HepG2 (cell line): ENCODE measurements around the gene TMEM63C. TPM values are rescaled to one million over a fixed set of nuclear protein-coding genes. Genes with fewer than 3 reads are reported as not detected.

Source experiments
- ATAC-seq: fragments of 200-7000 bp; cut with Tn5 transposase; 3 replicates; pipeline ENCODE4 v1.9.1; 2020; ENCODE audit warnings: mild to moderate bottlenecking, moderate library complexity
- BruUV-seq: library from RNA; stranded (reverse); fragments of 400-500 nt; replicated peaks from 2 replicates; lab custom pipeline; 2021; lab: Mats Ljungman, UMichigan
- CTCF ChIA-PET: fragments of 300-600 bp; formaldehyde crosslinking; extraction: SDS; loops from one replicate; lab custom pipeline; 2021; ENCODE audit warnings: low total read pairs, inconsistent platforms, low intra/inter-chr PET ratio; lab: Yijun Ruan, JAX
- POLR2A ChIA-PET: fragments of 350-600 bp; sonication (Branson Sonifier 250); formaldehyde crosslinking; loops from one replicate; lab custom pipeline; 2020; ENCODE audit warnings: antibody characterized with exemption, inconsistent platforms; lab: Yijun Ruan, JAX
- DNase-seq: peaks from one replicate; pipeline ENCODE4 v3.0.0-alpha.2; 2015; ENCODE audit warnings: low spot score
- FAIRE-seq: peaks from 3 replicates; lab custom pipeline; 2011; peaks lifted over from hg19 to GRCh38; lab: Jason Lieb, UNC
- H2AFZ ChIP-seq: one replicate; pipeline ENCODE4 v1.6.1; 2011; ENCODE audit warnings: low read length, inconsistent platforms
- H3K27ac ChIP-seq: fragments of 300-600 bp; 3 replicates; pipeline ENCODE4 v1.8.0; 2011; ENCODE audit warnings: mixed run types, mild to moderate bottlenecking, mixed read lengths, low read length, inconsistent platforms; ENCODE audit not compliant: insufficient read depth; ENCODE audit errors: extremely low read length
- H3K27me3 ChIP-seq, 2 experiments: fragments of 200-600 bp in 1 of 2; 2 replicates in 1 of 2; 3 replicates in 1 of 2; pipeline versions ENCODE4 v1.6.0 to v1.8.0; 2011; ENCODE audit warnings: low read length in 2 of 2, mild to moderate bottlenecking in 2 of 2, moderate library complexity in 2 of 2, inconsistent platforms in 1 of 2; ENCODE audit not compliant: insufficient read depth in 2 of 2, control insufficient read depth in 1 of 2
- H3K36me3 ChIP-seq, 2 experiments: fragments of 200-600 bp in 1 of 2; replicated peaks in 1 of 2; 2 replicates in 1 of 2; 3 replicates in 1 of 2; pipeline versions ENCODE4 v1.5.1 to v1.8.0; 2011; ENCODE audit warnings: low read length in 2 of 2, inconsistent platforms in 1 of 2; ENCODE audit not compliant: insufficient read depth in 2 of 2, control insufficient read depth in 1 of 2
- H3K4me1 ChIP-seq: 2 replicates; pipeline ENCODE4 v1.5.1; 2012; ENCODE audit warnings: low read length, inconsistent platforms; ENCODE audit not compliant: insufficient read depth
- H3K4me2 ChIP-seq: 2 replicates; pipeline ENCODE4 v1.6.0; 2011; ENCODE audit warnings: low read depth, low read length, inconsistent platforms
- H3K4me3 ChIP-seq, 3 experiments: fragments of 200-600 bp in 1 of 3; sonication (generic), shearing (Covaris generic) in 1 of 3; replicated peaks in 1 of 3; 2 replicates each; pipeline ENCODE4 v1.5.1; 2011 to 2016; ENCODE audit warnings: low read length in 3 of 3, inconsistent platforms in 2 of 3, low read depth in 2 of 3, mild to moderate bottlenecking in 2 of 3, control low read depth in 1 of 3, mixed read lengths in 1 of 3; ENCODE audit not compliant: insufficient read depth in 1 of 3
- H3K79me2 ChIP-seq: one replicate; pipeline ENCODE4 v1.6.1; 2011; ENCODE audit warnings: low read length, inconsistent platforms; ENCODE audit not compliant: insufficient read depth
- H3K9ac ChIP-seq: 2 replicates; pipeline ENCODE4 v1.6.0; 2011; ENCODE audit warnings: mild to moderate bottlenecking, low read depth, low read length, inconsistent platforms; ENCODE audit not compliant: insufficient read depth
- H3K9me3 ChIP-seq: 2 replicates; pipeline ENCODE4 v1.5.1; 2012; ENCODE audit warnings: mild to moderate bottlenecking, low read length
- H4K20me1 ChIP-seq: 2 replicates; pipeline ENCODE4 v1.6.0; 2011; ENCODE audit warnings: inconsistent platforms, mild to moderate bottlenecking, low read length, moderate library complexity; ENCODE audit not compliant: insufficient read depth
- FOXP1 ChIP-seq, 2 experiments: fragments of 450-650 bp in 1 of 2; IDR thresholded peaks; 2 replicates each; pipeline ENCODE4 v1.6.1; 2017 to 2018; ENCODE audit warnings: antibody characterized with exemption in 1 of 2
- KDM1A ChIP-seq: IDR thresholded peaks from 2 replicates; pipeline ENCODE4 v1.6.1; 2016; ENCODE audit warnings: missing compliant biosample characterization
- NR0B2 ChIP-seq: sonication (generic); formaldehyde crosslinking; IDR thresholded peaks from 2 replicates; pipeline ENCODE4 v1.4.0; 2020; ENCODE audit warnings: mild to moderate bottlenecking, missing genetic modification reagents
- SAFB2 ChIP-seq: sonication (generic); formaldehyde crosslinking; IDR thresholded peaks from 2 replicates; pipeline ENCODE4 v1.5.1; 2020; ENCODE audit warnings: missing genetic modification reagents, low read depth, mild to moderate bottlenecking, borderline replicate concordance
- SMYD3 ChIP-seq: sonication (generic); formaldehyde crosslinking; IDR thresholded peaks from 2 replicates; pipeline ENCODE4 v1.8.1; 2023; ENCODE audit warnings: mild to moderate bottlenecking, missing genetic modification reagents
- STAG1 ChIP-seq: sonication (generic); formaldehyde crosslinking; IDR thresholded peaks from 2 replicates; pipeline ENCODE4 v1.4.0; 2020; ENCODE audit warnings: missing genetic modification reagents
- THAP9 ChIP-seq: sonication (generic); formaldehyde crosslinking; IDR thresholded peaks from 2 replicates; pipeline ENCODE4; 2020; ENCODE audit warnings: missing genetic modification reagents, mild to moderate bottlenecking, borderline replicate concordance
- ZBTB2 ChIP-seq: sonication (generic); formaldehyde crosslinking; IDR thresholded peaks from 2 replicates; pipeline ENCODE4 v1.8.0; 2022; ENCODE audit warnings: low read depth, missing genetic modification reagents
- ZNF263 ChIP-seq: sonication (generic); formaldehyde crosslinking; IDR thresholded peaks from 2 replicates; pipeline ENCODE4 v1.4.0; 2020; ENCODE audit warnings: missing genetic modification reagents
- ZNF282 ChIP-seq: fragments of 450-650 bp; IDR thresholded peaks from 2 replicates; pipeline ENCODE4 v1.6.1; 2018; ENCODE audit not compliant: partially characterized antibody
- ZNF513 ChIP-seq: sonication (generic); formaldehyde crosslinking; conservative IDR thresholded peaks from 2 replicates; pipeline ENCODE4 v1.5.0; 2020; ENCODE audit warnings: missing genetic modification reagents
- ZNF788 ChIP-seq: sonication (generic); formaldehyde crosslinking; IDR thresholded peaks from 2 replicates; pipeline ENCODE4 v1.5.0; 2020; ENCODE audit warnings: mild to moderate bottlenecking, missing genetic modification reagents, borderline replicate concordance
- ZNF878 ChIP-seq: sonication (generic); formaldehyde crosslinking; IDR thresholded peaks from 2 replicates; pipeline ENCODE4 v1.8.1; 2023; ENCODE audit warnings: mild to moderate bottlenecking, missing genetic modification reagents, moderate library complexity
- ZSCAN9 ChIP-seq: IDR thresholded peaks from 2 replicates; pipeline ENCODE4 v1.6.1; 2016; ENCODE audit warnings: borderline replicate concordance
- WGBS: methylation state at CpG from one replicate; pipeline ENCODE4 v1.1.6; 2017; ENCODE audit warnings: low lambda C conversion rate; 5-methylcytosine and 5-hydroxymethylcytosine counted together
- in situ Hi-C: cut with HindIII; loops from 2 replicates; pipeline ENCODE4 v1.10.0; 2017; ENCODE audit warnings: low pct_unique_long_range_greater_than_20kb; ENCODE audit not compliant: extremely low pct_ligation_motif_present
- intact Hi-C: fragments of 100-400 bp; cut with micrococcal nuclease; formaldehyde crosslinking; loops from one replicate; pipeline ENCODE4 v1.10.0; 2022; ENCODE audit not compliant: unreplicated experiment
- polyA plus RNA-seq, 8 experiments: library from polyadenylated mRNA; depleted of rRNA in 3 of 8; stranded (reverse) in 7 of 8; unstranded in 1 of 8; fragments of >200 nt; fragmentation: Illumina TruSeq in 4 of 8; extraction: Trizol in 4 of 8; gene quantifications; 2 replicates each; pipeline versions ENCODE4 v1.2.1 to v1.2.3, GENCODE V29; 2011 to 2016; ENCODE audit warnings: low read depth in 4 of 8, missing spikeins in 1 of 8, mixed read lengths in 1 of 8; ENCODE audit not compliant: insufficient read depth in 1 of 8
- total RNA-seq, 5 experiments: library from RNA; depleted of rRNA; stranded (reverse); fragments of >200 nt; fragmentation: Illumina TruSeq; extraction: Trizol; gene quantifications; 2 replicates each; pipeline ENCODE4 v1.2.3, GENCODE V29; 2016; ENCODE audit warnings: low read depth in 1 of 5
- TF ChIP-seq, protein P1 (sequence below): sonication (generic); formaldehyde crosslinking; IDR thresholded peaks from 2 replicates; pipeline ENCODE4 v1.8.0; 2022; ENCODE audit warnings: missing genetic modification reagents, low read depth, mild to moderate bottlenecking, borderline replicate concordance
- TF ChIP-seq, protein P2 (sequence below): sonication (generic); formaldehyde crosslinking; IDR thresholded peaks from 2 replicates; pipeline ENCODE4 v1.8.1; 2023; ENCODE audit warnings: mild to moderate bottlenecking, inconsistent platforms, moderate library complexity, missing genetic modification reagents, borderline replicate concordance

Gene TMEM63C
- total and polyA plus RNA-seq, 2 of the 13 experiments (the other 11 are each of a cell fraction or from before 2014, with no cell fraction given) = 0.17 to 0.27 TPM

- H3K79me2 ChIP-seq = no peaks in the 10 kb centered on the region
- in situ Hi-C loops = no loop called here
- FAIRE-seq (no peak), ATAC-seq (no peak), DNase-seq (no peak)
- H3K27ac ChIP-seq = no peak overlapping the region
- no TSS peak for BruUV-seq
- H2AFZ ChIP-seq = no peak overlapping the region
- no peaks in the 10 kb centered on the region for H4K20me1 ChIP-seq
- 93% methylated on average over 1 of the region's 1 CpG for WGBS
- no peaks in the 10 kb centered on the region for H3K36me3 ChIP-seq
- H3K9ac ChIP-seq = no peak overlapping the region
- ChIA-PET CTCF (no interaction called here), POLR2A (no interaction called here)
- H3K27me3 ChIP-seq = no peaks in the 10 kb centered on the region
- H3K4me3 ChIP-seq = no peak overlapping the region
- H3K4me2 ChIP-seq = no peak overlapping the region
- no peaks in the 10 kb centered on the region for H3K9me3 ChIP-seq
- intact Hi-C loops = no loop called here
- no peaks in the 10 kb centered on the region for H3K4me1 ChIP-seq
- no peak for TF ChIP-seq NR0B2
- TF ChIP-seq, protein P1, sequence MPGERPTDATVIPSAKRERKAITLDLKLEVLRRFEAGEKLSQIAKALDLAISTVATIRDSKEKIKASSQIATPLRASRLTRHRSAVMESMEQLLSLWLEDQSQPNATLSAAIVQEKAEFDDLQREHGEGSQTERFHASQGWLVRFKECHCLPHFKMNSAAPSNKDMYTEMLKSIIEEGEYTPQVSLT = no peak
- TF ChIP-seq STAG1 = no peak
- no peak for TF ChIP-seq ZNF878 (CRISPR knock-in tag)
- TF ChIP-seq KDM1A (CRISPR knock-in tag) = no peak
- no peak for TF ChIP-seq ZNF263 (CRISPR knock-in tag)
- no peak for TF ChIP-seq SMYD3 (CRISPR knock-in tag)
- TF ChIP-seq THAP9 (CRISPR knock-in tag) = no peak
- TF ChIP-seq SAFB2 (CRISPR knock-in tag) = no peak
- no peak for TF ChIP-seq ZBTB2
- no peak for TF ChIP-seq ZNF788 (CRISPR knock-in tag)
- TF ChIP-seq ZNF513 (CRISPR knock-in tag) = no peak
- TF ChIP-seq ZNF282 = no peak
- no peak for TF ChIP-seq ZSCAN9 (CRISPR knock-in tag)
- TF ChIP-seq, protein P2, sequence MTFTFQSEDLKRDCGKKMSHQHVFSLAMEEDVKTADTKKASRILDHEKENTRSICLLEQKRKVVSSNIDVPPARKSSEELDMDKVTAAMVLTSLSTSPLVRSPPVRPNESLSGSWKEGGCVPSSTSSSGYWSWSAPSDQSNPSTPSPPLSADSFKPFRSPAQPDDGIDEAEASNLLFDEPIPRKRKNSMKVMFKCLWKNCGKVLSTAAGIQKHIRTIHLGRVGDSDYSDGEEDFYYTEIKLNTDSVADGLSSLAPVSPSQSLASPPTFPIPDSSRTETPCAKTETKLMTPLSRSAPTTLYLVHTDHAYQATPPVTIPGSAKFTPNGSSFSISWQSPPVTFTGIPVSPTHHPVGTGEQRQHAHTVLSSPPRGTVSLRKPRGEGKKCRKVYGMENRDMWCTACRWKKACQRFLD (CRISPR knock-in tag) = no peak
- no peak for TF ChIP-seq FOXP1 (IDR thresholded peaks at IDR 0.05)
- no peak for TF ChIP-seq FOXP1 (CRISPR knock-in tag; IDR thresholded peaks at IDR 0.05)
Measured at GRCh38 chr14:77246784-77247183, 65.2 kb downstream of the TMEM63C start.
